GM19351 (cell line): ENCODE measurements around the gene KCNN3.
"Not testable (repeated sequence)": the region's sequence is repeated elsewhere in the genome, so short reads cannot be mapped to it uniquely, and the experiment has no call there.

Source experiments
- ATAC-seq: cut with Tn5 transposase; IDR thresholded peaks from one replicate; pipeline ENCODE4 v1.9.1; 2021; ENCODE audit warnings: mild to moderate bottlenecking, moderate library complexity; ENCODE audit not compliant: unreplicated experiment

Gene KCNN3

DNA sequence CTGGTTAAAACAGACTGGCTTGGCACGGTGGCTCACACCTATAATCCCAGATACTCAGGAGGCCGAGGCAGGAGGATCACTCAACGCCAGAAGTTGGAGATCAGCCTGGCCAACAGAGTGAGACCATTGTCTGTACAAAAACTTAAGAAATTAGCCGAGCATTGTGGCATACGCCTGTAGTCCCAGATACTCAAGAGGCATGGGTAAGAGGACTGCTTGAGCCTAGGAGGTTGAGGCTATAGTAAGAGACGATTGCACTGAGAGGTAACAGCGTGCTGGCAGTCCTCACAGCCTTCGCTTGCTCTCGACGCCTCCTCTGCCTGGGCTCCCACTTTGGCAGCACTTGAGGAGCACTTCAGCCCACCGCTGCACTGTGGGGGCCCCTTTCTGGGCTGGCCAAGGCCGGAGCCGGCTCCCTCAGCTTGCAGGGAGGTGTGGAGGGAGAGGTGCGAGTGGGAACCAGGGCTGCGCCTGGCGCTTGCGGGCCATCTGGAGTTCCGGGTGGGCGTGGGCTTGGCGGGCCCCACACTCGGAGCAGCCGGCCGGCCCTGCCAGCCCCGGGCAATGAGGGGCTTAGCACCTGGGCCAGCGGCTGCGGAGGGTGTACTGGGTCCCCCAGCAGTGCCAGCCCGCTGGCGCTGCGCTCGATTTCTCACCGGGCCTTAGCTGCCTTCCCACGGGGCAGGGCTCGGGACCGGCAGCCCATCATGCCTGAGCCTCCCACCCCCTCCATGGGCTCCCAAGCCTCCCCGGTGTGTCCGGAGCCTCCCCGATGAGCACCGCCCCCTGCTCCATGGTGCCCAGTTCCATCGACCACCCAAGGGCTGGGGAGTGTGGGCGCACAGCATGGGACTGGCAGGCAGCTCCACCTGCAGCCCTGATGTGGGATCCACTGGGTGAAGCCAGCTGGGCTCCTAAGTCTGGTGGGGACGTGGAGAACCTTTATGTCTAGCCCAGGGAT is 199.5 kb downstream of the KCNN3 start:
- not testable (repeated sequence) for ATAC-seq

DNA sequence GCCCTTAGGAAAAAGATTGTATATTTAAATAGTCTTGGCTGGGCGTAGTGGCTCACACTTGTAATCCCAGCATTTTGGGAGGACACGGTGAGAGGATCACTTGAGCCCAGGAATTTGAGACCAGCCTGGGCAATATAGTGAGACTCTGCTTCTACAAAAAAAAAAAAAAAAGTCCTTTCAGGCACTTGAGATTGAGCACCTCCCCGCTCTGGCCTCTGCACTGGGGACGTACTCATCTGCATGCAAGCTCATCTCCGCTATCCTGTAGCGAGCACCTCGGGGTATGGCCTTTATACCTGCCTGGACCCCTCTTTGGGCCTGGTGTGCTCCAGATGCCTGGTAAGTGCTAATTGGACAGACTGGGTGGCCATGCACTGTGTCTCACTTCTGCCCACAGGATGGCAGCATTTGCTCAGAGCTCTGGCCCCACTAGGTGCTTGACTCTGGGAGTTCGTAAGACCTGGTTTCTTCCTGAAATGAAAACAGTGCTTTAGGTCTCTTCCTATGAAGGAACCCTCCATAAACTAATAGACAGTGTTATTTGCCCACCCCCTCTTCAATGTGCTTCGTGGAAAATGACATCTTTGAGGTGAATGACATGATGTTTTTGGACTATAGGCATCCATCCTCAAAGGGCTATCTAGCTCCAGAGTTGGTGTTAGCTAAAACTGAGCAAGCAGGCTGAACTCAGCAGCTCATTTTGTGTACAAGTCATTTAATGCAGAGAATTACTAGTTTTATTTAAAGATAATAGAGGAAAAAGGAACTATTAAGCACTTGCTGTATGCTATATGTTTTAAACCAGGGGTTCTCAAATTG is 200.4 kb downstream of the KCNN3 start:
- no peak for ATAC-seq

DNA sequence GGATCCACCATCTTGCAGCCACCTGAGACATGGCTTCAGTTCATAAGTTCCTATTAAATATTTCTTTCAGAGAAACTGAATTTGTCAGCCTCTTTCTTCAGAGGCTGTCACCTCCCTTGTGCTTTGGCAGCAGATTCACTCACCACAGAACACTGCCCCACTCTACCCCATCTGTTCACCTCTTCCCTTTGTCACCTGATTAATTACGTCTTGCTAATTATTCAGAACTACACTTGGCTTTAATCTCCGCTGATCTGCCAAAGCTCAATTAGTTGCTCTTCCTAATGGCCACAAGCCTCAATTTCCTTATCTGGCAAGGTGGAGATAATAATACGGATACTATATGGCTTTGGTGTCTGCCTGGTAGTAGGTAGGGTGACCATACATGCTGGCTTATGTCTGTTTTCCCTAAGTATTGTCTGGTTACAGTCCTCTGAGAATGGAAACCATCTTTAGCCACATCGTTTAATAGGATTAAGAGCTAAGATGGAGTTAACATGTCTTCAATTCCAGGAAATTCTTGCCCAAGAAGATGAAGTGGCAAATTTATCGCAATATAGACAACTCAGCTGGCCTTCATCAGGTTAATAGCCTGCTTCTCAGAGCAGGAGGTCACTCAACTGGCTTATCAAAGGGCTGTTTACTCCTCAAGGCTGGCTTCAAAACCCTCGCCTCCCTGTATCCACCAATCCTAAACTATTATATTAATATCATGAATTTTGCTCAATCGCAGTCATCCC is 203.9 kb downstream of the KCNN3 start:
- no peak for ATAC-seq

DNA sequence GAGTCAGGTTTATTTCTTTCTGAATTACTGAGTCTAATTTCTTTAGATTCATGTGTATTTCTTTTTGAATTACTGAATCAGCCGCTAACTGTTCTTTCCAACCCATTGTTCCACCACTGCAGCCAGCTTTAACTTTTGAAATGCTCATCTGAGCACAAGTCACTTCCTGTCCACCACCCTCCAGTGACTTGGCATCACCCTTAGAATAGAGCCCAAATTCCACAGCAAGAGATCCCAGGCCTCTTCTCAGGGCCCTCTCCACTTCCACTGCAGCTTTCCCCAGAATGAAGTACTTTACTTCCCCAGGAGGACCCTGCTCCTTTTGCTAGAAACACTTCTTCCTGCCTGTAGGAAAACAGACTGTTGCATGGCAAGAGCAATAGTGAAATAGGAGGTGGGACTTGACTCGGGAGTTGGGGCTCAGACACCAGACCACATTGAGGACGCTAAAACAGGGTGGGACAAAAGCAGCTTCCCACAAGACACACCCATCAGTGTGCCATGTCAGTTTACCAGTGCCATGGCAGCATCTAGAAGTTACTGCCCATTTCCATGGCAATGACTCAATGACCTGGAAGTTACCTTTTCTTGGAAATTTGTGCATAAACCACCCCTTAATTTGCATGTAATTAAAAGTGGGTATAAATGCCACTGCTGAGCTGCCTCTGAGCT is 205.6 kb downstream of the KCNN3 start:
- no peak for ATAC-seq

DNA sequence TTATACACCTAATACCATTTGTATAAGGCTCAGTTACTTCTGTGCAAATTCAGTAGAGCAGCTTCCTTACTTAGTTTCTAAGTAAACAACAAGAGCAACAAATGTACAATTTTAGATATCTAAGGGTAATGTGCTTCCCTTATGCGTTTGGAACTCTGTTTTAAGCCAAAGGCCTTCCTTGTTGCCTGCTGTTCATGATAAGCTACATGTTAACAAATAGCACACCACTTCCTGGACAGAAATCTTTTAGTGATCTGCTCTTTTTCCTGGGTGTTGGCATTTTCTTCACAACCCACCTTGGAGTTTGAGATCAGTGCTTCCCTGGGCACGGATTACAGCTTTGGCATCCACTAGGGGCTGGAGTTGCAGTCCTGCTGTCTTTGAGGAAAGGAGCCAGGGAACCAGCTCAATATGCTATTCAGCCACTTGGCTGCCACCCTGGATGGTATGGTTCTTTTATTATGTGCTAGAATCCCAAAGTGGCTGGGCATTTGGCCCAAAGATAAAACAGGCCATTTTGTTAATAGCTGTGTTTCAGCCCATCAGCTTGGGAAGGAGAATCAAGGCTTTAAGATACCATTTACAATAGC is 206.5 kb downstream of the KCNN3 start:
- ATAC-seq = no peak

DNA sequence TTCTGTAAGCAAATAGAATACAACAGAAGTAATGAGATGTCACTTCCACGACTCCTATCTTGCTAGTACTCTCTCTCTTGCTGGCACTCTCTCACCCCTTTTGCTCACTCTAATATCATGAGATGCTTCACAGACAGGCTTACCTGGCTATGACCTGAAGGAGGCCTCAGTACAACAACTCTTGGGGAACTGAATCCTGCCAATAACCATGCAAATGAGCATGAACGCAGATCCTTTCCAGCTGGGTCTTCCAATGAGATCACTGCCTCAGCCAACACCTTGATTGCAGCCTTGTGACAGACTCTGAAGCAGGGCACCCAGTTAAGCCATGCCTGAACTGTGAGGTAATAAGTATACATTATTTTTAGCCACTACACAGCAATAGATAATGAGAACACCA is 209.0 kb downstream of the KCNN3 start:
- ATAC-seq = no peak

DNA sequence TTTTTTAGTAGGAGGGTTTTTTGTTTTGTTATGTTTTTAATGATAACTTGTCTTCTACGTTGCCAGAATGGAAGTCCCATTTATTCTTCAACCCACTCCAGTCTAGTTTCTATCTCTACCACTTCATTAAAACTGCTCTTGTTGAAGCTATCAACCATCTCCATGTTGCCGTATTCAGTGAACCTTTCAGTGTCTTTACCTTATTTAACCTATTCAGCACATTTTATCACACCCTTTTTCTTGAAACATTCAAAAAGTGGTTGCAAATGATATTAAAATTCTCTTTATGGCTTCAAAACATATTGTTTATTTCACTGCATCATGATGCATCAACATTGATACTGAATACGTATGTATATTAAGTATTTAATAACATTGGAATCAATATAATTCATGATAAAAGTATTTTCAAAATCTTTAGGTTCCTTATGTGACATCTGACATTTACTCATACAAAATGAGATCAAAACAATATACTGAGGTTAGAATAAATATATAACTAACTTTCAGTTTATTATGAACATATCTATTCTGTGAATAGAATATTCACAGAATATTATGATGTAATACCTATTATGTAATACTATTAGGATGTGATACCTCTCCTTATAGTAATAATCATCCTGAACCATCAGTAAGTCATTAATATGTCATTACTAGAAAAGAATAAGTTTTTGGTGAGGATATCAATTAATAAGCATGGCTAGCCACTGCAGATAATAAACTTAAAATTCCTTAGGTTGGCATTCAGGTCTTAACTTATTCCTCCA is 210.1 kb downstream of the KCNN3 start:
- ATAC-seq = no peak

DNA sequence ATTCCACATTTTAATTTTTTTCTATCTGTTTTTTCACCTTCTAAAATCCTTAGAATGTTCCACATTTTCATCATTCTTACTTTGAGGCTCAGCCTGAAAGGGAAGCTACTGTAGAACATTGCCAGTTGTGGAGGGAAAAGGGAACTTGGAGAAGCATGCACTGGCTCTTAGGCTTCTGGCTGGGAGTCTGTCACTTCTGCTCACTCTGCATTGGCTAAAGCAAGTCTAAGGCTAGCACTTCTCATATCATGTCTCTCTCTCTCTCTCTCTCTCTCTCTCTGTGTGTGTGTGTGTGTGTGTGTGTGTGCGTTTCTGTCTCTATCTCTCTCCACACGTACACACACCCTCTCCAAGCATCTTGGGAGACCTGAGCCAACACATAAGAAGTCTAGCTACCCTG is 212.5 kb downstream of the KCNN3 start:
- no peak for ATAC-seq

DNA sequence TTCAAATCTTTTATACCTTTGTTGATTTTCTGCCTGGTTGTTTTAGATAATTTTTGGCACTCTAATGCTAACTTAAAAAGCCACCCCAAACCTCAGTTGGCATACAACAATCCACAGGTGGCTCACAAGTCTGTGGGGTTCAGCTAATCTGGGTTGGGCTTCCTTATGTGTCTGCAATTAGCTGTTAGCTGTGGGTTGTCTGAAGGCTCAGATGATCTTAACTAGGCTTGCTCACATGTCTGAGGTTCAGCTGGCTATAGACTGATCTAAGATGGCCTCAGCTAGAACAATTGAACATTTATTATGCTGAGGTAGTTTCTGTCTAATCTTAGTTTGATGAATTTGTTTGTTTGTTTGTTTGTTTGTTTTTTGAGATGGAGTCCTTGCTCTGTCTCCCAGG is 217.2 kb downstream of the KCNN3 start:
- no peak for ATAC-seq
